T-helper 1 cell (primary cell): ENCODE results near the gene GBP2.
"Not testable (repeated sequence)": the region's sequence is repeated elsewhere in the genome, so short reads cannot be mapped to it uniquely, and the experiment has no call there.

Experiments
- DNase-seq, 5 donors: peaks; one replicate each; pipeline ENCODE4 v3.0.0-alpha.2; 2012 to 2020
- total RNA-seq, 4 donors: gene quantifications; one replicate each; lab custom pipeline; 2026; lab: John Stamatoyannopoulos, UW

Gene GBP2, protein sequence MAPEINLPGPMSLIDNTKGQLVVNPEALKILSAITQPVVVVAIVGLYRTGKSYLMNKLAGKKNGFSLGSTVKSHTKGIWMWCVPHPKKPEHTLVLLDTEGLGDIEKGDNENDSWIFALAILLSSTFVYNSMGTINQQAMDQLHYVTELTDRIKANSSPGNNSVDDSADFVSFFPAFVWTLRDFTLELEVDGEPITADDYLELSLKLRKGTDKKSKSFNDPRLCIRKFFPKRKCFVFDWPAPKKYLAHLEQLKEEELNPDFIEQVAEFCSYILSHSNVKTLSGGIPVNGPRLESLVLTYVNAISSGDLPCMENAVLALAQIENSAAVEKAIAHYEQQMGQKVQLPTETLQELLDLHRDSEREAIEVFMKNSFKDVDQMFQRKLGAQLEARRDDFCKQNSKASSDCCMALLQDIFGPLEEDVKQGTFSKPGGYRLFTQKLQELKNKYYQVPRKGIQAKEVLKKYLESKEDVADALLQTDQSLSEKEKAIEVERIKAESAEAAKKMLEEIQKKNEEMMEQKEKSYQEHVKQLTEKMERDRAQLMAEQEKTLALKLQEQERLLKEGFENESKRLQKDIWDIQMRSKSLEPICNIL
- total RNA-seq: 243 to 421 (median 360) reads per million in 4 donors

DNA sequence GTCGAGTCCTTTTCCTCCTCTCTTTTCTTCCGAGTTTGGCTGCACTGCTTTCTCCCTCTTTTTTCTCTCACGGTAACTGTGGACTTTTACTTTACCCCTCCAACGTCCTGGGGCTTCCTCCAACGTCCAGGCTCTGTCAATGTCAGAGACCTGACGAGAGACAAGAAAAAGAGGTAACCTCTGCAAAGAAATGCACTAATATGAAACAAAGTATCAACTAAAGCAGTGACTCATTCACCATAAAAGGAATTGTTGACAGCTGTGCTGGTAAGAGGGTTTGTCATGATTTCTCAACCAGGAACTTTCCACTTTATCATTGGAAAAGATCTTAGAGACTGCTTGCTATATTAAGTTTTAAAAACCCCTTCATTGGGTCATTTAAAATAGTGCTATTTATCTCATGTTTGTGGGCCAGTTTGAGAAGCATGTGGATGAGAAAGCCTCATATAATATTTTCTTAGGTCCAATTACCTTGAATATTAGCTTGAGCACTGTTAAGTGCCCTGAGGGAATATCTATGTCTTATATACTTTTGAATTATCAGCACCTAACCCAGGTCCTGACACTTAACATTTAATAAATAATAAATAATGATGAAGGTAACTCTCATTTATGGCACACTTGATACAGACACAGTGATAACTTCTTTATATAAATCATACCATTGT, at the start of gene GBP2:
TSS of gene GBP2 (minus strand) at position 202 of the 668 bp plus-strand sequence. CDS start 4,148 bp downstream, outside the sequence.
- peak in 1 of 5 donors; percentile 79 for DNase-seq

GRCh38 chr1:89174491-89174890, 48.6 kb upstream of the GBP2 start:
- DNase-seq: no peak

DNA sequence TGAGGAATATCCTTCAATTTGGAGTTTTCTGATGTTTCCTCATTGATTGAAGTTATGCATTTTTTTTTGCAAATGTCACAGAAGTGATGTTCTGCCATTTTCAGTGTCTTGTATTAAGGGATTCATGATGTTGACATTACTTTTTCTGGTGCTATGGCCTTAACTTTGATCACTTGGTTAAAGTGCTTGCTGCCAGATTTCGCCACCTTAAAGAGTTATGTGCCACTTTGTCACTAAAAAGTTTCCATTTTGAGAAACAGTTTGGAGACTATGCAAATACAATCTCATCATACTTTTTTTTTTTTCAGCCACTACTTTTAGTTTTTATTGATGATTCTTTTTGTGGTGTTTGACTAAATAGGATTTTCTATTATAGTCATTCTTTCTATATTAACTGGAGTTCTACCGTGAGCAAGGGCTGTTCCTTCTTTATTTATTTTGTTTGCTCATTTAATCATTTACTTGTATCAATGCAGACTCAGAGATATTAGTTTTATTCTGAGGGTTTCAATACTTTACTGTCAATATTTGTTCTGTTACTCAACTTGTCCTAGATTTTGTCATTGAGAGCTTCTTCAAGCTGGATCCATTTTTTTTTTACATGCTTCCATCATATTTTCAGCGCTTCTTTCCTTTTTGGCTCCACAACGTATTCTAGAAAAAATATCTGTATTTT, 46.7 kb upstream of the GBP2 start:
- DNase-seq: no peak

DNA sequence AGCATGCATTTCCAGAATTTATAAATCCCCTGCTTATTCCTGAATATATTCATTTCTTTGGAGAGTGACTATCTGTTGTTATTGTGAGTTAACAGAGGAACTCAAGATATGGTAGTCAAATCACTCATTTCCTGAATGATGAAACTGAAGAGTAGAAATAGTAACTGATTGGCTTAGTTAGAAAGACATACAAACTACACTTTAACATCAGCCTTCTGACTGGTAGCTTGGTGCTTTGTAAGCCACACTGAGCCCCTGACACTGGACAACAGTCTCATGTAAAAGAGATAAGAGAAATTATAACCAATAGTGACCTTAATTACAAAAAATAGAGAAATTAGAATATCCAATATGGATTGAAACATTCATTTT, 45.1 kb upstream of the GBP2 start:
- peak in 1 of 5 donors; percentile 71 for DNase-seq

- no peak for DNase-seq
Measured at GRCh38 chr1:89170170-89171066, 44.5 kb upstream of the GBP2 start.

- no peak for DNase-seq
Measured at GRCh38 chr1:89169166-89169565, 43.3 kb upstream of the GBP2 start.

DNA sequence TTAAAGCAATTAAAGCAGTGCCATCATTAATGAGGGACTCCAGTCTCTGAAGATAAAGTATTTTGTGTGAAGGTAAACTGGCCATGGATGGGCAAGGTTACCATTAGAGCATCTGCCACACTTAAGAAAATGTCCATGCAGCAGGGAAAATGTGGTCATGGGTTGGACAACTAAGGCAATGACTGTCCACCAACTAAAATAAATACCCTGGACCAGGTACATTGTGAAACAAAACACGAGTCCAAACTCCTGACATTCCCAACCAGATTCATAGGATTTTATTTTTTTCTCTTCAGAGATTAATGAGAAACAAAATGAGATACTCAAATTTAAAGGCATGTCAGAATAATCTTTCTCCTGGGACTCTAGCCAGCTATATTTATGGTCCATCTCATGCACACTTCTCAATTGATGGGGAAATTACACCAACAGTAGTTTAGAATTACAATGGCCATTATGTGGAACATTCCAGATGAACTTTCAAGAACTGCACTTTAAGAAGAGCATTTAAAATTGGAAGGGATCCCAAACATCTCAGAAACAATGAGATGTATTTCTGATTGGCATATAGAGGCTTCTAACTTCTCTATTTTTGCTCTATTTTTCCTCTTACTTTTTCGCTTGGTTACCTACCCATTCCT, 41.8 kb upstream of the GBP2 start:
- no peak for DNase-seq

GRCh38 chr1:89166705-89167104, 40.8 kb upstream of the GBP2 start:
- DNase-seq: no peak

- DNase-seq: no peak
Measured at GRCh38 chr1:89165811-89166210, 39.9 kb upstream of the GBP2 start.

GRCh38 chr1:89151047-89151446, 25.1 kb upstream of the GBP2 start:
- no peak for DNase-seq

DNA sequence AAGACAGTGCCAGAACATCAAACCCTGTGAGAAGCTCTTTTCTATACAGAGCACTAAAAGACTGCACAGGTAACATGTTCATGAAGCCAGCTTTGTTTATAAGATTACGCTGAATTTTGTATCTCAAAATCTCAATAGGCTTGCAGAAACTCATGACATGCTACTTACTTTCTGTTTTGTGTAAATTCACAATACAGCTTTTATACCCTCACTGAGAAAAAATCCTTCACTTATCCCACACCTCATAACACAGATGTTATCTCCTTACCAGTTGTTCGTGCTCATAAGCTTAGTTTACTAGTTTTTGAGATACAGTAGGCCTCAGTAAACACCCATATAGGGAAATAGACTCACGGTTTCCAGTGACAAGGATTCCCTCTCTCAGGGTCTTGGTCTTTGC, 24.1 kb upstream of the GBP2 start:
- DNase-seq: no peak

- no peak for DNase-seq
Measured at GRCh38 chr1:89149229-89149628, 23.3 kb upstream of the GBP2 start.

GRCh38 chr1:89147678-89148658, 22.1 kb upstream of the GBP2 start:
- no peak for DNase-seq

- no peak for DNase-seq
Measured at GRCh38 chr1:89146721-89147120, 20.8 kb upstream of the GBP2 start.

DNA sequence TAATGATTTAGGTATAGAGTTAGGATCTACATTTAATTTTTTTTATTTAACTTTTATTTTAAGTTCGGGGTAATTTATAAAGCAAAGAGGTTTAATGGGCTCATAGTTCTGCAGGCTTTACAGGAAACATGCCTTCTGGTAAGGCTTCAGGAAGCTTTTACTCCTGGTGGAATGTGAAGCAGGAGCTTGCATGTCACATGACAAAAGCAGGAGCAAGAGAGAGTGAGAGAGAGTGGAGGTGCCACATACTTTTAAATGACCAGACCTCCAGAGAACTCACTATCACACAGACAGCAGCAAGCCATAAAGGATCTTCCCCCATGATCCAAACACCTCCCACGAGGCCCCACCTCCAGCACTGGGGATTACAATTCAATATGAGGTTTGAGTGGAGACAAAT, 17.6 kb upstream of the GBP2 start:
- DNase-seq: no peak

DNA sequence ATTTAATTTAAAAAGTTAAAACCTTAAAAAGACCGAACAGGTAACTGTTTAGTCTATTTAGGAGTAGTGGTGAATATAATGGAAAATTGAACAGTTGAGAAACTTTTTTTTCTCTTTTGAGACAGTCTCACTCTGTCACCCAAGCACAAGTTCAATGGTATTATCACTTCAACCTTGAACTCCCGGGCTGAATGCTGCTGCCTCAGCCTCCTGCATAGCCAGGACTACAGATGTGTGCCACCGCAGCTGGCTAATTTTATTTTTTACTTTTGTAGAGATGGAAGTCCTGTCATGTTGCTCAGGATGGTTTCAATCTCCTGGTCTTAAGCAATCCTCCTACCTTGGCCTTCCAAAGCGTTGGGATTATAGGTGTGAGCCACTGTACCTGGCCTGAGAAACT, 16.2 kb upstream of the GBP2 start:
- no peak for DNase-seq

DNA sequence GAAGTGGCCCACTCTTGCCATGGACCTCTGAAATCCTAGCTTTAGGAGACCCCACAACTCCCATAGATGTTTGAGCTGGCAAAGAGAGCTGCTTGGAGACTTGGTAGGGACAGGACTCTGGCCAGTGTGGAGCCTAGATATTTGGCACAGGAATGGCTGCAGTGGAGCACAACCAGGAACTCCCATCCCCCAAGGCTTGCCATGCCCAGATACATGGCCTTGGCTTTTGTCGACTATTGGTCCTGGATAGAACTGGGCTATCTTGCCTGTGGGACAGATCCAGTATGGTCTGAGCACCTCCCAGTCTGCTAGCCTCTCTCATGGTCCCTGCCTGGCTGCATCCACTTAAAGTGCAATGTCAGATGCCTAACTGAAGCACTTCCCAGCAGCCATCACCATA, 7.8 kb upstream of the GBP2 start:
- no peak for DNase-seq

- DNase-seq: no peak
Measured at GRCh38 chr1:89130716-89131115, 4.8 kb upstream of the GBP2 start.

DNA sequence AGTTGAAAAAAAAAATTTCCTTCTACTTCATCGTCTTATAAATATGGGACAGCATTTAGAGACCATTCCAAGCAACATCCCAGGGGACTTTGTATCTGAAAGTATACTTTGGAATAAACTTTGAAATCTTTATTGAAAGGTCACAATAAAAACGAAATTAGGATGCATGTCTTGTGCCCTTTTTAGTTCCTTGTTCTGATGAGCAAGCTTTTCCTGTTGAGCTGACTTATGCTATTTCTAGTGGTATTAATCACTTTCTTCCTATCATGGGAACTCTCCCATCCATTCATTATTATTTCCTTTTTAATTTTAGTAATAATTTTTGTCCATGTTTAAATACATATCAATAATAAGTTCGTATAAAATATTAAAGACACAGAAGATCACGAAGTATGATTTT, 4.0 kb upstream of the GBP2 start:
- DNase-seq: no peak

DNA sequence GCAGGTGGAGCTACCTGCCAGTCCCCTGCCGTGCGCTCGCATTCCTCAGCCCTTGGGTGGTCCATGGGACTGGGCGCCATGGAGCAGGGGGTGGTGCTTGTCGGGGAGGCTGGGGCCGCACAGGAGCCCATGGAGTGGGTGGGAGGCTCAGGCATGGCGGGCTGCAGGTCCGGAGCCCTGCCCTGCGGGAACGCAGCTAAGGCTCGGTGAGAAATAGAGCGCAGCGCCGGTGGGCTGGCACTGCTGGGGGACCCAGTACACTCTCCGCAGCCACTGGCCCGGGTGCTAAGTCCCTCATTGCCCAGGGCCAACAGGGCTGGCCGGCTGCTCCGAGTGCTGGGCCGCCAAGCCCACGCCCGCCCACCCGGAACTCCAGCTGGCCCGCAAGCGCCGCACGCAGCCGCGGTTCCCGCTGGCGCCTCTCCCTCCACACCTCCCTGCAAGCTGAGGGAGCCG, 2.1 kb upstream of the GBP2 start:
- not testable (repeated sequence) for DNase-seq
